ENCODE results near the gene BCAS3.
"Not testable (repeated sequence)": the region's sequence is repeated elsewhere in the genome, so short reads cannot be mapped to it uniquely, and the experiment has no call there.

Gene BCAS3

DNA sequence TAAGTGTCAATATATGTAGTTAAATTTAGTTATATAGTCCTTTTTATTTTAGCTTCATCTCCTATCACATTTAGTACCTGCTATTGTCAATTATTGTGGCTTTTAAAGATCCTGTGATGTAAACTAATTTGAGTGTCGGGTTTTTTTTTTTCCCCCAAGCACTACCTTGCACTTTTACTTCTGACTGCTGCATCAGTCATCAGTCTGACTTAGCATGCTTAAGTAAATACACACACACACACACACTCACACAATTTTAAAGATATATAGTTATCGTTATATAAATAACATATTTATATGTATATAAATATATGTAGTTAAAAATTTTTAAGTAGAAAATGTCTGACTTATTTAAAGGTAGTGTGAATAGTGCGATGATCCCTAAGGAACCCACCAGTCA lies 127.2 kb downstream of the BCAS3 start:
- H3K79me2 ChIP-seq (ENCODE audit: insufficient read depth, low read depth), result no peaks in the 10 kb centered on the region
- H3K4me3 ChIP-seq (IDR thresholded peaks at IDR 0.05; ENCODE audit: insufficient read depth, low read depth, low read length), result no peak overlapping the region
- H3K27ac ChIP-seq, result no peak overlapping the region
- no peaks in the 10 kb centered on the region for H3K4me1 ChIP-seq (ENCODE audit: low read depth, poor library complexity, severe bottlenecking)
- H3K27me3 ChIP-seq (ENCODE audit: insufficient read depth, low read depth), result no peaks in the 10 kb centered on the region
- no peak overlapping the region for H2AFZ ChIP-seq (ENCODE audit: low read depth)
- H4K20me1 ChIP-seq (ENCODE audit: insufficient read depth), result no peaks in the 10 kb centered on the region
- H3K36me3 ChIP-seq (ENCODE audit: insufficient read depth), result no peaks in the 10 kb centered on the region
- TF ChIP-seq, protein P1, sequence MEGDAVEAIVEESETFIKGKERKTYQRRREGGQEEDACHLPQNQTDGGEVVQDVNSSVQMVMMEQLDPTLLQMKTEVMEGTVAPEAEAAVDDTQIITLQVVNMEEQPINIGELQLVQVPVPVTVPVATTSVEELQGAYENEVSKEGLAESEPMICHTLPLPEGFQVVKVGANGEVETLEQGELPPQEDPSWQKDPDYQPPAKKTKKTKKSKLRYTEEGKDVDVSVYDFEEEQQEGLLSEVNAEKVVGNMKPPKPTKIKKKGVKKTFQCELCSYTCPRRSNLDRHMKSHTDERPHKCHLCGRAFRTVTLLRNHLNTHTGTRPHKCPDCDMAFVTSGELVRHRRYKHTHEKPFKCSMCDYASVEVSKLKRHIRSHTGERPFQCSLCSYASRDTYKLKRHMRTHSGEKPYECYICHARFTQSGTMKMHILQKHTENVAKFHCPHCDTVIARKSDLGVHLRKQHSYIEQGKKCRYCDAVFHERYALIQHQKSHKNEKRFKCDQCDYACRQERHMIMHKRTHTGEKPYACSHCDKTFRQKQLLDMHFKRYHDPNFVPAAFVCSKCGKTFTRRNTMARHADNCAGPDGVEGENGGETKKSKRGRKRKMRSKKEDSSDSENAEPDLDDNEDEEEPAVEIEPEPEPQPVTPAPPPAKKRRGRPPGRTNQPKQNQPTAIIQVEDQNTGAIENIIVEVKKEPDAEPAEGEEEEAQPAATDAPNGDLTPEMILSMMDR (conservative IDR thresholded peaks at IDR 0.05; ENCODE audit: low read depth, low read length), result no peak
- no peak overlapping the region for H3K9ac ChIP-seq
- no peak overlapping the region for H3K4me2 ChIP-seq

DNA sequence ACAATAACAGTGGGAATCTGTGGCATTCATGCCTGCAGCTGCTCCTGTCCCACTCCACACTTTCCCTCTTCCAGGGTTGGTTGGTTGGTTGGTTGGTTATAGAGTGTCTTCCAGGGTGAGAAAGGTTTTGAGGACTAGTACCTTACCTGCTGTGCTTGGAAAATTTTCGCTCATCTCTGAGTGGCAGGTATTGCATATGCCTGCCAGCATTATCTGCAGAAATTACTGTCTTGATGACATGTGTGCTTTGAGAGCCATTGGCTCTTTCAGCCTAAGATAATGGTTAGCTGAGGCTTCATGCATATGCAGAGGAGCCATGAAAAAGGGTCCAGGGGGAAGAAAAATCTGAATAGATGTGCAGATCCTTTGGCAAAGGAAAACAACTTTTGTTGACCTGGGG lies 131.8 kb downstream of the BCAS3 start:
- no peaks in the 10 kb centered on the region for H3K4me1 ChIP-seq (ENCODE audit: low read depth, poor library complexity, severe bottlenecking)
- TF ChIP-seq, protein P1 (conservative IDR thresholded peaks at IDR 0.05; ENCODE audit: low read depth, low read length), result no peak

DNA sequence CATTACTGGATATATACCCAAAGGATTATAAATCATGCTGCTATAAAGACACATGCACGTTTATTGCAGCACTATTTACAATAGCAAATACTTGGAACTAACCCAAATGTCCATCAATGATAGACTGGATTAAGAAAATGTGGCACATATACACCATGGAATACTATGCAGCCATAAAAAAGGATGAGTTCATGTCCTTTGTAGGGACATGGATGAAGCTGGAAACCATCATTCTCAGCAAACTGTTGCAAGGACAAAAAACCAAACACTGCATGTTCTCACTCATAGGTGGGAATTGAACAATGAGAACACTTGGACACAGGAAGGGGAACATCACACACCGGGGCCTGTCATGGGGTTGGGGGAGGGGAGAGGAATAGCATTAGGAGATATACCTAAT lies 137.3 kb downstream of the BCAS3 start:
- not testable (repeated sequence) for H3K4me2 ChIP-seq; H2AFZ ChIP-seq (ENCODE audit: low read depth); H3K4me1 ChIP-seq (ENCODE audit: low read depth, poor library complexity, severe bottlenecking)

More for the DNA sequence above, 131.8 kb downstream of the BCAS3 start:
- H3K4me3 ChIP-seq (IDR thresholded peaks at IDR 0.05; ENCODE audit: insufficient read depth, low read depth, low read length), result no peak overlapping the region
- H3K79me2 ChIP-seq (ENCODE audit: insufficient read depth, low read depth), result no peaks in the 10 kb centered on the region
- no peaks in the 10 kb centered on the region for H3K36me3 ChIP-seq (ENCODE audit: insufficient read depth)
- H3K27ac ChIP-seq, result no peak overlapping the region
- no peaks in the 10 kb centered on the region for H3K27me3 ChIP-seq (ENCODE audit: insufficient read depth, low read depth)
- H3K4me2 ChIP-seq, result no peak overlapping the region
- H3K9ac ChIP-seq, result no peak overlapping the region
- no peak overlapping the region for H2AFZ ChIP-seq (ENCODE audit: low read depth)
- H4K20me1 ChIP-seq (ENCODE audit: insufficient read depth), result no peaks in the 10 kb centered on the region

DNA sequence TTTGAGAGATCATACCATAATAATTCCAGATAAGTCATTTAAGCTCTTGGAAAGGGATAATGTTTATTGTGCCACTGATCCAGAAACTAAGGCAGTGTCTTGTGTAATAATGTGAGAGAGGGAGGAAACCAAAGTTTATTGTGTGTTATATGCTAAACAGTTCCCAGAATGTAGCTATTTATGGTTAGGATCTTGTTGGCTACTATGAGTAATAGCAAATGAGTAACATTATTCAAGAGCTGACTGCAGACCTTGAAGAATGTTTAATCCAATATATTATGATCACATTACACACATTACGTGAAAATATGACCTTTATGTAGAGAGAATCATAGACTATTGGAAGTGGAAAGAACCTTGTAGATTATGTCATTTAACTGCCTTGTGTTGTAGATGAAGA lies 139.5 kb downstream of the BCAS3 start:
- no peak overlapping the region for H3K4me3 ChIP-seq (IDR thresholded peaks at IDR 0.05; ENCODE audit: insufficient read depth, low read depth, low read length)
- H3K4me2 ChIP-seq, result no peak overlapping the region
- TF ChIP-seq, protein P1 (conservative IDR thresholded peaks at IDR 0.05; ENCODE audit: low read depth, low read length), result no peak
- H3K9ac ChIP-seq, result no peak overlapping the region
- H3K4me1 ChIP-seq (ENCODE audit: low read depth, poor library complexity, severe bottlenecking), result no peaks in the 10 kb centered on the region
- H3K79me2 ChIP-seq (ENCODE audit: insufficient read depth, low read depth), result no peaks in the 10 kb centered on the region
- no peak overlapping the region for H3K27ac ChIP-seq
- H4K20me1 ChIP-seq (ENCODE audit: insufficient read depth), result no peaks in the 10 kb centered on the region
- H2AFZ ChIP-seq (ENCODE audit: low read depth), result no peak overlapping the region
- H3K27me3 ChIP-seq (ENCODE audit: insufficient read depth, low read depth), result no peaks in the 10 kb centered on the region
- no peaks in the 10 kb centered on the region for H3K36me3 ChIP-seq (ENCODE audit: insufficient read depth)

More for the DNA sequence above, 137.3 kb downstream of the BCAS3 start:
- H3K36me3 ChIP-seq (ENCODE audit: insufficient read depth); H4K20me1 ChIP-seq (ENCODE audit: insufficient read depth); H3K27me3 ChIP-seq (ENCODE audit: insufficient read depth, low read depth); H3K79me2 ChIP-seq (ENCODE audit: insufficient read depth, low read depth); H3K9ac ChIP-seq; H3K4me3 ChIP-seq (IDR thresholded peaks at IDR 0.05; ENCODE audit: insufficient read depth, low read depth, low read length); H3K27ac ChIP-seq: not testable (repeated sequence)

DNA sequence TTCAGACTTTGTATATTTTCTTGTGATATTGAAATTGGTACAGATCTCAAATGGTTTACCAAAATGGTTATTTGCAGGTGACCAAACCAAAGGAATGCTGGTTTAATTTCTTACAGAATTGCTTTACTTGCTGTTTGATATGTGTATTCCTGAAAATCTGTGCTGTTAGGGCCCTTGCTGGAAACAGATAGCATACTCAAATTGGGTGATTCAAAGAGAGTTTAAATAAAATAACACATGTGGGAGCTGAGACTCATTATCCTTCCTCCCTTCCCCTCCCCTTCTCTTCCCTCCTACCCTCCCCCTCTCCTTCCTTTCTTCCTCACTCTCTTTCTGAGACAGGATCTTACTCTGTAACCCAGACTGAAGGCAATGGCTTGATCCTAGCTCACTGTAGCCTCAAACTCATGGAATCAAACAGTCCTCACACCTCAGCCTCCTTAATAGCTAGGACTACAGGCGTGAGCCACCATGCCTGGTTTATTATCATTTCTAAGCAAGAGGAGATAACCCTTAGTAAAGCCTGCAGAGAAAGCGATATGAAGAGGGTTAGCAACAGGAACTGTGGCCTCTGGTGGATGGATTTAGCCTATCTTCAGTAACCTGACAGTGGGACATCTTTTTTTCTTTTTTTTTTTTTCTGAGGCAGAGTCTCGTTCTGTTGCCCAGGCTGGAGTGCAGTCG lies 141.9 kb downstream of the BCAS3 start:
- no peaks in the 10 kb centered on the region for H3K4me1 ChIP-seq (ENCODE audit: low read depth, poor library complexity, severe bottlenecking)
- H3K9ac ChIP-seq, result no peak overlapping the region
- no peaks in the 10 kb centered on the region for H4K20me1 ChIP-seq (ENCODE audit: insufficient read depth)
- H2AFZ ChIP-seq (ENCODE audit: low read depth), result no peak overlapping the region
- H3K27me3 ChIP-seq (ENCODE audit: insufficient read depth, low read depth), result no peaks in the 10 kb centered on the region
- H3K36me3 ChIP-seq (ENCODE audit: insufficient read depth), result no peaks in the 10 kb centered on the region
- H3K4me2 ChIP-seq, result no peak overlapping the region
- TF ChIP-seq, protein P1 (conservative IDR thresholded peaks at IDR 0.05; ENCODE audit: low read depth, low read length), result no peak
- no peak overlapping the region for H3K4me3 ChIP-seq (IDR thresholded peaks at IDR 0.05; ENCODE audit: insufficient read depth, low read depth, low read length)
- H3K79me2 ChIP-seq (ENCODE audit: insufficient read depth, low read depth), result no peaks in the 10 kb centered on the region
- no peak overlapping the region for H3K27ac ChIP-seq

All from KMS-11 (cell line).